Measurements from ENCODE around the gene LRGUK.

DNA sequence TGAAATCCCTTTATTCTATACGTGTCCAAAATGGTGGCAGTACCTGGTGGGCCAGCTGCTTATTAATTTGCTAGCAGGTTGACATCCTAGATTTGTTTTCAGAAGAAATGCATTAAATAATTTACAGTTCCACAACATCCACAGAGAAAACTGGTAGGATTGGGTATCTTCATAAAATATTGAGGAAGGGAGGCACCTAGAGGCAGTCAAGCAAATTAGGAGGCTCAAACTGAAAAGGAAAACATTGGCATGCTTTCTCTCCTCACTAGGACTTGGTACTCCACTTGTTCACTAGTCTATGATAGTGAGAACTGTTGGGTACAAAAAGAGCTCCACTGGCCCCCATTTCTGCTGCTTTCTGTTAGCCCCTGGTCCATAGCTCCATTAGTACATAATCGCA is 18.3 kb upstream of the LRGUK start:
- TF ChIP-seq, protein P1, sequence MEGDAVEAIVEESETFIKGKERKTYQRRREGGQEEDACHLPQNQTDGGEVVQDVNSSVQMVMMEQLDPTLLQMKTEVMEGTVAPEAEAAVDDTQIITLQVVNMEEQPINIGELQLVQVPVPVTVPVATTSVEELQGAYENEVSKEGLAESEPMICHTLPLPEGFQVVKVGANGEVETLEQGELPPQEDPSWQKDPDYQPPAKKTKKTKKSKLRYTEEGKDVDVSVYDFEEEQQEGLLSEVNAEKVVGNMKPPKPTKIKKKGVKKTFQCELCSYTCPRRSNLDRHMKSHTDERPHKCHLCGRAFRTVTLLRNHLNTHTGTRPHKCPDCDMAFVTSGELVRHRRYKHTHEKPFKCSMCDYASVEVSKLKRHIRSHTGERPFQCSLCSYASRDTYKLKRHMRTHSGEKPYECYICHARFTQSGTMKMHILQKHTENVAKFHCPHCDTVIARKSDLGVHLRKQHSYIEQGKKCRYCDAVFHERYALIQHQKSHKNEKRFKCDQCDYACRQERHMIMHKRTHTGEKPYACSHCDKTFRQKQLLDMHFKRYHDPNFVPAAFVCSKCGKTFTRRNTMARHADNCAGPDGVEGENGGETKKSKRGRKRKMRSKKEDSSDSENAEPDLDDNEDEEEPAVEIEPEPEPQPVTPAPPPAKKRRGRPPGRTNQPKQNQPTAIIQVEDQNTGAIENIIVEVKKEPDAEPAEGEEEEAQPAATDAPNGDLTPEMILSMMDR (IDR thresholded peaks at IDR 0.05): no peak
- no peak for TF ChIP-seq POLR2A (IDR thresholded peaks at IDR 0.05)
- no peak for TF ChIP-seq EP300 (IDR thresholded peaks at IDR 0.05; ENCODE audit: low read depth)

Data from transverse colon (tissue), 3 donors.